Subcutaneous abdominal adipose tissue (tissue), 5 donors: ENCODE measurements around the gene ZBTB7B.

Source experiments
- H3K27ac ChIP-seq: one replicate; pipeline ENCODE4 v1.7.0; 2013; ENCODE audit warnings: low read depth, mild to moderate bottlenecking, inconsistent platforms, low read length, moderate library complexity
- H3K27me3 ChIP-seq, 5 donors: one replicate each; pipeline ENCODE4 v1.7.0; 2013; ENCODE audit warnings: low read length in 5 of 5, inconsistent platforms in 1 of 5; ENCODE audit not compliant: control insufficient read depth in 5 of 5, insufficient read depth in 4 of 5
- H3K36me3 ChIP-seq, 5 donors: one replicate each; pipeline ENCODE4 v1.7.0; 2013; ENCODE audit warnings: low read length in 5 of 5; ENCODE audit not compliant: control insufficient read depth in 5 of 5, insufficient read depth in 5 of 5
- H3K4me1 ChIP-seq, 5 donors: one replicate each; pipeline ENCODE4 v1.7.0; 2013; ENCODE audit warnings: low read length in 5 of 5, mild to moderate bottlenecking in 3 of 5, moderate library complexity in 1 of 5; ENCODE audit not compliant: control insufficient read depth in 5 of 5, insufficient read depth in 5 of 5
- H3K4me3 ChIP-seq, 5 donors: one replicate each; pipeline ENCODE4 v1.7.0; 2013; ENCODE audit warnings: low read length in 5 of 5, low read depth in 1 of 5
- H3K9ac ChIP-seq, 5 donors: one replicate each; pipeline ENCODE4 v1.7.0; 2013; ENCODE audit warnings: low read length in 5 of 5, mild to moderate bottlenecking in 4 of 5, moderate library complexity in 3 of 5
- H3K9me3 ChIP-seq, 5 donors: one replicate each; pipeline ENCODE4 v1.7.0; 2013; ENCODE audit warnings: low read length in 5 of 5; ENCODE audit not compliant: control insufficient read depth in 5 of 5
- donor health status: healthy.
- donor health status: healthy.
- donor health status: healthy.
- donor health status: healthy.
- donor health status: healthy.

ZBTB7B gene

DNA sequence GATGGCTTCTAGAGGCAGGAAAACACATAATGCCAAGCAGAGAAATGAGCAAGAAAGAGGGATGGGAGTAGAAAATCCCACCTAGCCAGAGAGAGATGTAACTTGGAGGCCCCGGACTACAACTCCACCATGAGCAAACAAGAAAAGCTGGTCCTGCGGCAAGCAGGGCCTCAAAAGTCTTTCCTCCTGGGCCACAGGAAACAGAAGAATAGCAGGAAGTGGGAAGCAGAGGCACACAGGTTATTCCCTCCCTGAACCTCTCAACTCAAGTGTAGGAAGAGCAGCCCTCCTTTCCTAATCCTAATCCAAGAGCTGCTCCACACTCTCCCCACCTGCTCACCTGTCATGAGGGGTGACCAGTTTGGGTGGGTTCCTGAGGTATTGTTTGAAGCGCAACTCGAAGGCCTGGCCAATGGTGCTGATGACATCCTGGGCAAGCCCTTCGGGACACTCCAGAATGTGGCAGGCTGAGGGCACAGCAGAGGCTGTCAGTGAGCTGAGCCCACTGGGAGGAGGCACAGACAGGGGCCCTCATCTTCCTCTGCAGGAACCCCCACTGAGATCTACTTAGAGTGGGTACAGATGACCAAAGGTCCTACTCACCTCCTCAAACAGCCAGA, 35.2 kb upstream of the ZBTB7B start:
- Histone ChIP-seq H3K4me3 (peak overlapping the region in 3 of 5 donors; percentile 4 to 14 (median 5)), H3K9me3 (no peaks in the 10 kb centered on the region), H3K4me1 (peaks cover 16 to 70% (median 55%) of the 10 kb centered on the region in 5 donors), H3K27ac (peak overlapping the region; percentile 97), H3K27me3 (no peaks in the 10 kb centered on the region), H3K9ac (peak overlapping the region in 3 of 5 donors; percentile 2 to 44 (median 2)), H3K36me3 (peaks cover 0 to 63% (median 58%) of the 10 kb centered on the region in 5 donors)

DNA sequence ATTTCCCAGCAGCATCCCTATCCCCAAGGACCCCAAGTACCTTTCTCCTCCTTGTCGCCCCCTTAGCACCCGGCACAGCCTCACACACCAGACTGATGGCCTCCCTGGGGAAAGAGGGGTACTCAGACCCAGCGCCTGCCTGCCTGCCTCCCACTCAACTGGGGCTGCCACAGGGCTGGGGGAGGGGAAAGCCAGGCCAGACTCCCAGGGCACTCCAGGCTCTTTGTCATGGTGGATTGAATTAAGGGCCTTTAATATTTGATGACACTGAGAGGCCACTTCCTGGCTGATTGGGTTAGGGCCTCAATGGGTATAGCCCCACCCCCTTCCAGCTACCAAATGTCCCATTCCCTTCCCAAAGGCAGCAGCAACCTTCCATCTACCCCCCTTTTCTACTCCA, 33.9 kb upstream of the ZBTB7B start:
- Histone ChIP-seq H3K9ac (peak overlapping the region; percentile 31 to 94 (median 77)), H3K4me3 (peak overlapping the region in 4 of 5 donors; percentile 62 to 69 (median 68)), H3K27me3 (no peaks in the 10 kb centered on the region), H3K9me3 (no peaks in the 10 kb centered on the region), H3K36me3 (peaks cover 0 to 54% (median 48%) of the 10 kb centered on the region in 5 donors), H3K4me1 (peaks cover 22 to 76% (median 57%) of the 10 kb centered on the region in 5 donors), H3K27ac (peak overlapping the region; percentile 97)

DNA sequence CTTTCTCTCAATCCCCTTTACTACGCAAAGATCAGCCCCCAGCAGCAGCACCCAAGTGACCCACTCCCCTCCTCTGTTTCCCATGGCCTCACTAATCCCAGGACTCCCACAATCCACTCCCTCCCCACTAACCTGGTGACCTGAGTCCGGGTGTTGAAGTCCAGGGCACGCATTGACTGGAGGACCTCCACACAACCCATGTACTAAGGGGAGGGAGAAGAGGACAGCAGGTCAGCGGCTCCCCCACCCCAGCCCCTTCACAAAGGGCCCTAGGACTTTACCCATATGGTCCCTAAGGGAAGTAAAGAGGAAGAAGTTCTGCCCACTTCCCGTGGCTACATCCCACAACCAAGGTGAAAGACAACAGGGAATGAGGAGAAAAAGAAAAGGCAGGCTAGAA, 33.4 kb upstream of the ZBTB7B start:
- Histone ChIP-seq H3K4me3 (peak overlapping the region; percentile 54 to 69 (median 68)), H3K9ac (peak overlapping the region; percentile 25 to 94 (median 77)), H3K27ac (peak overlapping the region; percentile 97), H3K9me3 (peaks cover 0 to under 1% (median 0%) of the 10 kb centered on the region in 5 donors), H3K27me3 (peaks cover 0 to 4% (median 0%) of the 10 kb centered on the region in 5 donors), H3K36me3 (peaks cover 0 to 49% (median 45%) of the 10 kb centered on the region in 5 donors), H3K4me1 (peaks cover 25 to 76% (median 57%) of the 10 kb centered on the region in 5 donors)

DNA sequence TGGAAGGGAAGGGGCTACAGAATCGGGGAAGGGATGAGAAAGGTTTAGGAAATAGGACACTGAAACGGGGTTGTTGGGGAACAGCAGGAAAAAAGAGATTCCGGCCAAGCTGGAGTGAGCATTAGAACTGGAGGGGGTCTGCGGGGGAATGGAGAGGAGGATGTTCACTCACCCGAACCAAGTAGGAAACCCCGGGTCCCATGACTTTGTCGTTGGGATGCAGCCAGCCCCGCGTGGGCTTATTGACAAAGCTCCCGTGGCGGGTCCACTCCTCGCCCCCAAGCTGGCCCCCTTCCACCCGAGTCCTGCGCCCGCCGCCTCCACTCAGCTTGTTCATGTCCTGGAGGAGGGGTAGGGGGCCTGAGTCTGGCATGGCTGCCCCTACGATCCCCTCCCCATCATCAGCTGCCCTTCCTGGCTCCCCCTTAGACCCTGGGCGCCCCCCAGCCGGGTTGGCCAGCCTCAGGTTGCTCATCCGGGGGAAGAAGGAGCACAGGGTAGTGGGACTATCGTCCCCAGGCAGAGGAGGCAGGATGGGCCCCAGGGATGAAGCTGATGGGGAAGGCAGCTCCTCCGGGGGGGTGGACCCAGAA, 32.6 kb upstream of the ZBTB7B start:
- Histone ChIP-seq H3K9ac (peak overlapping the region; percentile 35 to 94 (median 78)), H3K9me3 (peaks cover 0 to 2% (median 0%) of the 10 kb centered on the region in 5 donors), H3K36me3 (peaks cover 0 to 42% (median 40%) of the 10 kb centered on the region in 5 donors), H3K27me3 (peaks cover 0 to 11% (median 0%) of the 10 kb centered on the region in 5 donors), H3K4me3 (peak overlapping the region; percentile 54 to 69 (median 68)), H3K4me1 (peaks cover 32 to 76% (median 59%) of the 10 kb centered on the region in 5 donors), H3K27ac (peak overlapping the region; percentile 97)

DNA sequence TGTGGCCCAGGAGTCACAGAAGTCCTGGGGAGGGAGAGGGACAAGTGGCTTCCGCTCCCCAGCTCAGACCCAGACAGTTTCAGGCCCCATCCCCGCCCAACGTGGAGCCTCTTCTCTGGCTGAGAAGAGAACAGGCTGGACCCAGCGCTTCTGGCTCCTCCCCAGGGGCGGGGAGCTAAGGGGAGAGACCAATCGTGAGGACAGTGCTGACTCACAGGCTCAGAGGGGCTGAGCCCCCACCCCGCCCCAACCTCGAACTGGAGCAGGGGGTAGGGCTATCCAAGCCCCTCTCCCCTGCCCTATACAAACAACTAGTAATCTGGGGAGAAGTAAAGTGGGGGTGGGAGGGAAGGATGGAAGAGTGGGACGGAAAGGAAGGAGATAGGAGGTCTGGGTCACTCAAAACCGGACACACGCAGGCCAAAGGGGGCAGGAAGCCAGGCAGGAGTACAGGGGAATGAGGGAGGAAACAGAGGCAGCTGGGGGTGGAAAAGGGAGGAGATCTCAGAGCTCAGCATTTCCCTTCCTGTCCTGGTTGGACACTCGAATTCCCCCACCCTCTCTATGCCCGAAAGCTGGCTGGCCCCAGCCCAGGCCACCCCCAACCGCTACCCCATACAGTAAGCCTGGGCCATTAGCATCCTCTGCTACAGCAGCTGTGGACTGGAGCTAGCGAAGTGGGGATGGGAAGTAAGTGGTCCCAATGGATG, 31.8 kb upstream of the ZBTB7B start, which contains the start of gene SHC1:
Gene SHC1, minus strand, starts transcription at position 117 of the 710 bp plus-strand sequence. CDS start 221 bp downstream, outside the sequence.
- Histone ChIP-seq H3K9me3 (peaks cover 0 to 2% (median 0%) of the 10 kb centered on the region in 5 donors), H3K27ac (peak within 1 kb of the TSS; percentile 97), H3K27me3 (peaks cover 0 to 11% (median 0%) of the 10 kb centered on the region in 5 donors), H3K4me1 (peaks cover 33 to 80% (median 67%) of the 10 kb centered on the region in 5 donors), H3K4me3 (peak within 1 kb of the TSS; percentile 54 to 69 (median 68)), H3K9ac (peak within 1 kb of the TSS; percentile 77 to 94 (median 81)), H3K36me3 (peaks cover 0 to 35% (median 32%) of the 10 kb centered on the region in 5 donors)

DNA sequence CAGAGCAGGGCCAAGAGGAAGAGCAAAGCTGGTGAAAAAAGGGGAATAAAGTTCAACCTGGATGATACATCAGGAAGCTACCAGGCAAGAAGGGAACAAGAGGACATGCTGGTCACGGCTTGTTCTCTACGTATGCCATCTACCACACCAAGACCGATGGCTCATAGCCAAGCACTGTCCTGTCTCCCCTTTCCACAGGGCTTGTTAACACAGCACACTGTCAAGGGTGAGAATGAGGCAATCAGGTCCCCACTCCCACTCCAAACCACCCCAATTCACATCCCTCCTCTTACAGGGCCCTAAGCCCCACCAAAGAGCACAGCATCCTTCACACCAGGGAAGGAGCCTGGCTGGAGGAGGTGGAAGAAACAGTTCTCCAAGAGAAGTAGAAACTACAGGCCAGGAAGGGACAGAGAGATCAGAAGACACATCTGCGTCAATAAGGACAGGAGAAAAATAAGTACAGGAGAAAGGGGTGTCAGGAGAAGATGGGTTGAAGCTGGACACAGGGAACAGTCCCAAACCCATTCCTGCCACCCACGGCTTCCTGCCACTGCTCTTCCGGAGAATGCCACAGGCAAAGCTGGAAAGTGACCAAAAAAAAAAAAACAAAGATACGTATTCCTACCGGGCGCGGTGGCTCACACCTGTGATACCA, 31.1 kb upstream of the ZBTB7B start:
- Histone ChIP-seq H3K4me3 (peak overlapping the region; percentile 54 to 69 (median 68)), H3K4me1 (peaks cover 33 to 86% (median 74%) of the 10 kb centered on the region in 5 donors)

DNA sequence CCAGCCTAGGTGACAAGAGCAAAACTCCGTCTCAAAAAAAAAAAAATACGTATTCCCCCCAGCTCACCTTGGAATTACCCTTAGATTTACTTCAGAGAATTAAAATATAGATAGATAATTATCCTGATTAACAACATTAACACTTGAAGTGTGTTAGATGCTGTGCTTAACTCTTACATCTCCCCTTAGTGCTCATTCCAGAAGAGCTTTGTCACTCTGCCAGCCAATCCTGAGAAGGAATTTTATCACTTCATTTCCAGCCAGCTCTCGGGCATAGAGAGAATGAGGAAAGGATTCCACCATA, 30.4 kb upstream of the ZBTB7B start:
- Histone ChIP-seq H3K36me3 (peaks cover 0 to 21% (median 18%) of the 10 kb centered on the region in 5 donors), H3K9me3 (peaks cover 0 to 2% (median 0%) of the 10 kb centered on the region in 5 donors), H3K27ac (peak overlapping the region; percentile 97), H3K27me3 (peaks cover 0 to 11% (median 0%) of the 10 kb centered on the region in 5 donors), H3K4me3 (peak overlapping the region in 4 of 5 donors; percentile 25 to 60 (median 40)), H3K4me1 (peaks cover 33 to 81% (median 78%) of the 10 kb centered on the region in 5 donors), H3K9ac (peak overlapping the region; percentile 33 to 95 (median 69))

More for the DNA sequence above, 31.1 kb upstream of the ZBTB7B start:
- H3K9ac ChIP-seq = peak overlapping the region in 4 of 5 donors; percentile 77 to 94 (median 84)
- peaks cover 0 to 11% (median 0%) of the 10 kb centered on the region in 5 donors for H3K27me3 ChIP-seq
- peak overlapping the region; percentile 97 for H3K27ac ChIP-seq
- peaks cover 0 to 28% (median 25%) of the 10 kb centered on the region in 5 donors for H3K36me3 ChIP-seq
- H3K9me3 ChIP-seq = peaks cover 0 to 2% (median 0%) of the 10 kb centered on the region in 5 donors

DNA sequence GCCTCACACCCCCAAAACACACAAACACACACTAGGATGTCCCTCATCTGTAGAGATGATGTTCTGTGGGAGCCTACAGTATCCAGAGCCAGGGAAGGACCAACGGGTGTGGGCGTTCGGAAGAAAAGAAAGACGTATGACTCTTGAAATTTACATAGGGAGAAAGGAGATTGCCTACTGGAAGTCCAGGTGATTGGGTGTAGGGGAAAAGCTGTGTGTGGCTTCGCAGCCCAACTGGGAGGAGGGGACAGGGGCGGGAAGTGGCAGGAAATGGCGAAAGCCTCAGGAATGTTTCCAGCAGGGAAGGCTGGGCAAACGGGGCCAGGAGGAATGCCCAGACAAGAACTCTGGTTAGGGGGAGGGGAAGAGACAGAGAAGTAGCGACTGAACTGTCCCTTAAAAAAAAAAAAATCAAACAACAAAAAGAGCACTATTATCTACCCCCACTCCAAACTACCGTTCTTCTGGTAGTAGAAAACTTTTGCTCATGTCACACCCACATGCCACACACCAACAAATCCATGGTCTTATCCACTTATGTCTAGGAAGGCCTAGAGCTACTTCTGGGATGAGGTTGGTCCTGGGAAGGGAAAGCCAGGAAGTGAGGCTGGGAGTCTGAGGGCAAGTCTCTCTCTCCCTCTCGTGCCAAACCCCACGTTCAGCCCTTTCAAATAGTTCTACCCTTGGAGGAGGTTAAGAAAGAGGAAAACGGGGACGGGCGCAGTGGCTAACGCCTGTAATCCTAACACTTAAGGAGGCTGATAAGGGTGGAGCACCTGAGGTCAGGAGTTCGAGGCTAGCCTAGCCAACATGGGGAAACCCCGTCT, 29.9 kb upstream of the ZBTB7B start:
- Histone ChIP-seq H3K4me3 (peak overlapping the region; percentile 60 to 91 (median 82)), H3K9ac (peak overlapping the region; percentile 33 to 96 (median 94)), H3K36me3 (peaks cover 0 to 15% (median 12%) of the 10 kb centered on the region in 5 donors), H3K27me3 (peaks cover 0 to 11% (median 0%) of the 10 kb centered on the region in 5 donors), H3K9me3 (peaks cover 0 to 2% (median 0%) of the 10 kb centered on the region in 5 donors), H3K4me1 (peaks cover 31 to 76% (median 72%) of the 10 kb centered on the region in 5 donors), H3K27ac (peak overlapping the region; percentile 97)
